Keratinocyte (primary cell): ENCODE results near the gene GLIPR1L1.

Experiments
- EZH2 ChIP-seq: IDR thresholded peaks from one replicate; pipeline ENCODE4 v1.6.1; 2012; ENCODE audit warnings: inconsistent platforms, mild to moderate bottlenecking, low read length, moderate library complexity
- TF ChIP-seq, protein P1 (sequence below), 3 experiments: IDR thresholded peaks in 1 of 3; conservative IDR thresholded peaks in 1 of 3; optimal IDR thresholded peaks in 1 of 3; 2 replicates in 2 of 3; 3 replicates in 1 of 3; pipeline versions ENCODE3 to v1.5.1; 2011; ENCODE audit warnings: low read length in 3 of 3, mild to moderate bottlenecking in 3 of 3, moderate library complexity in 2 of 3, control low read depth in 1 of 3, inconsistent platforms in 1 of 3; ENCODE audit not compliant: insufficient read depth in 2 of 3; ENCODE audit errors: extremely low read depth in 1 of 3

DNA sequence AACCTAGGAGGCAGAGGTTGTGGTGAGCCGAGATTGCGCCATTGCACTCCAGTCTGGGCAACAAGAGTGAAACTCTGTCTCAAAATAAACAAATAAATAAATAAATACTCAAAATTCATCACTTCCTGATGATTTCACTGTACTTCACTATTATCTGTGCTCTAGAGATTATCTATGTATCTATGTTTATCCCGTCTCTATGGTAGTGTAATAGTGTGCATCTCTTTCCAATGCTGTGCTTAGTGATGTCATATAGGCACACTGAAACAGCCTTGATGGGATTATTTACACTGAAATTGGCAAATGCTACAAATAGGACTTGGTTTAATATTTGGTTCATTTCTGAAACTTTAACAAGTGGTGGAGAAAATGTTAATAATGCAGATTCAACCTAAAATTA, 10.8 kb upstream of the GLIPR1L1 start:
- TF ChIP-seq, protein P1, sequence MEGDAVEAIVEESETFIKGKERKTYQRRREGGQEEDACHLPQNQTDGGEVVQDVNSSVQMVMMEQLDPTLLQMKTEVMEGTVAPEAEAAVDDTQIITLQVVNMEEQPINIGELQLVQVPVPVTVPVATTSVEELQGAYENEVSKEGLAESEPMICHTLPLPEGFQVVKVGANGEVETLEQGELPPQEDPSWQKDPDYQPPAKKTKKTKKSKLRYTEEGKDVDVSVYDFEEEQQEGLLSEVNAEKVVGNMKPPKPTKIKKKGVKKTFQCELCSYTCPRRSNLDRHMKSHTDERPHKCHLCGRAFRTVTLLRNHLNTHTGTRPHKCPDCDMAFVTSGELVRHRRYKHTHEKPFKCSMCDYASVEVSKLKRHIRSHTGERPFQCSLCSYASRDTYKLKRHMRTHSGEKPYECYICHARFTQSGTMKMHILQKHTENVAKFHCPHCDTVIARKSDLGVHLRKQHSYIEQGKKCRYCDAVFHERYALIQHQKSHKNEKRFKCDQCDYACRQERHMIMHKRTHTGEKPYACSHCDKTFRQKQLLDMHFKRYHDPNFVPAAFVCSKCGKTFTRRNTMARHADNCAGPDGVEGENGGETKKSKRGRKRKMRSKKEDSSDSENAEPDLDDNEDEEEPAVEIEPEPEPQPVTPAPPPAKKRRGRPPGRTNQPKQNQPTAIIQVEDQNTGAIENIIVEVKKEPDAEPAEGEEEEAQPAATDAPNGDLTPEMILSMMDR (optimal IDR thresholded peaks at IDR 0.05 in 1 of 3, IDR thresholded peaks at IDR 0.05 in 1 of 3, conservative IDR thresholded peaks at IDR 0.05 in 1 of 3; ENCODE audit: extremely low read depth in 1 of 3, insufficient read depth in 2 of 3, low read length in 3 of 3), result no peak
- no peak for TF ChIP-seq EZH2
